K562 (cell line): ENCODE measurements around the gene TLE3. TPM values are rescaled to one million over a fixed set of nuclear protein-coding genes. Genes with fewer than 3 reads are reported as not detected.

Experiments used
- ATAC-seq: fragments of 200-7000 bp; cut with Tn5 transposase; 3 replicates; pipeline ENCODE4 v1.9.1; 2020; ENCODE audit warnings: moderate library complexity
- BruUV-seq: library from RNA; stranded (reverse); fragments of 400-500 nt; replicated peaks from 2 replicates; lab custom pipeline; 2021; lab: Mats Ljungman, UMichigan
- CTCF ChIA-PET: fragments of 300-600 bp; formaldehyde crosslinking; extraction: SDS; loops from one replicate; lab custom pipeline; 2021; ENCODE audit warnings: low intra/inter-chr PET ratio; lab: Yijun Ruan, JAX
- POLR2A ChIA-PET: fragments of 300-600, 350-650 bp; sonication (Branson Sonifier 250); formaldehyde crosslinking; extraction: SDS; loops from one replicate; lab custom pipeline; 2021; ENCODE audit warnings: antibody characterized with exemption, inconsistent platforms; lab: Yijun Ruan, JAX
- DNase-seq, 4 experiments: peaks; one replicate each; pipeline versions ENCODE4 v3.0.0 to v3.0.0-alpha.2; 2011 to 2018; ENCODE audit warnings: low spot score in 3 of 4, mixed read lengths in 3 of 4; ENCODE audit errors: extremely low read depth in 1 of 4
- FAIRE-seq: peaks from 2 replicates; lab custom pipeline; 2011; peaks lifted over from hg19 to GRCh38; lab: Jason Lieb, UNC
- H2AFZ ChIP-seq: 2 replicates; pipeline ENCODE4 v1.6.0; 2011; ENCODE audit warnings: low read depth, low read length, control low read depth, inconsistent platforms
- H3K27ac ChIP-seq: fragments of 200-600 bp; 3 replicates; pipeline ENCODE4 v1.8.0; 2011; ENCODE audit warnings: low read depth, mild to moderate bottlenecking, control low read depth, inconsistent platforms, low read length, moderate library complexity, mixed read lengths; ENCODE audit errors: extremely low read depth
- H3K27me3 ChIP-seq, 2 experiments: fragments of 300-600 bp in 1 of 2; 2 replicates in 1 of 2; 3 replicates in 1 of 2; pipeline versions ENCODE4 v1.6.0 to v1.8.0; 2011; ENCODE audit warnings: inconsistent platforms in 2 of 2, low read length in 2 of 2, mild to moderate bottlenecking in 1 of 2, mixed read lengths in 1 of 2, moderate library complexity in 1 of 2; ENCODE audit not compliant: control insufficient read depth in 2 of 2, insufficient read depth in 2 of 2
- H3K36me3 ChIP-seq: fragments of 300-600 bp; 3 replicates; pipeline ENCODE4 v1.8.0; 2011; ENCODE audit warnings: mild to moderate bottlenecking, low read length, inconsistent platforms; ENCODE audit not compliant: control insufficient read depth, insufficient read depth
- H3K4me1 ChIP-seq, 2 experiments: fragments of 200-600 bp in 1 of 2; replicated peaks in 1 of 2; 2 replicates in 1 of 2; 3 replicates in 1 of 2; pipeline versions ENCODE4 v1.5.1 to v1.8.0; 2011; ENCODE audit warnings: inconsistent platforms in 2 of 2, low read length in 2 of 2, mild to moderate bottlenecking in 1 of 2, mixed read lengths in 1 of 2, moderate library complexity in 1 of 2; ENCODE audit not compliant: control insufficient read depth in 2 of 2, insufficient read depth in 2 of 2
- H3K4me2 ChIP-seq: 2 replicates; pipeline ENCODE4 v1.6.1; 2011; ENCODE audit warnings: low read length, control low read depth, inconsistent platforms, mixed read lengths; ENCODE audit not compliant: insufficient read depth
- H3K4me3 ChIP-seq: fragments of 200-600 bp; sonication (generic), shearing (Covaris generic); 2 replicates; pipeline ENCODE4 v1.5.1; 2016; ENCODE audit warnings: control low read depth, inconsistent platforms
- H3K79me2 ChIP-seq: fragments of 200-600 bp; 3 replicates; pipeline ENCODE4 v1.8.0; 2011; ENCODE audit warnings: low read length, inconsistent platforms; ENCODE audit not compliant: control insufficient read depth, insufficient read depth
- H3K9ac ChIP-seq, 2 experiments: 2 replicates each; pipeline versions ENCODE4 v1.6.0 to v1.6.1; 2011; ENCODE audit warnings: low read depth in 2 of 2, low read length in 2 of 2, control low read depth in 1 of 2, inconsistent platforms in 1 of 2, mild to moderate bottlenecking in 1 of 2, mixed read lengths in 1 of 2; ENCODE audit not compliant: insufficient read depth in 1 of 2
- H3K9me1 ChIP-seq: one replicate; pipeline ENCODE4 v1.6.0; 2011; ENCODE audit warnings: inconsistent platforms, mild to moderate bottlenecking, low read length, moderate library complexity; ENCODE audit not compliant: control insufficient read depth, insufficient read depth
- H3K9me3 ChIP-seq: replicated peaks from 2 replicates; pipeline ENCODE4 v1.5.1; 2011; ENCODE audit warnings: low read depth, low read length, inconsistent platforms; ENCODE audit not compliant: control insufficient read depth, insufficient read depth
- H4K20me1 ChIP-seq: replicated peaks from 2 replicates; pipeline ENCODE4 v1.6.1; 2011; ENCODE audit warnings: low read length, inconsistent platforms, mixed read lengths; ENCODE audit not compliant: control insufficient read depth, insufficient read depth
- CEBPB ChIP-seq: fragments of 450-650 bp; IDR thresholded peaks from 2 replicates; pipeline ENCODE4 v1.6.1; 2016; ENCODE audit warnings: missing genetic modification characterization, missing compliant biosample characterization
- GATAD2A ChIP-seq: fragments of 450-650 bp; IDR thresholded peaks from 2 replicates; pipeline ENCODE4 v1.6.1; 2017
- ZNF408 ChIP-seq: fragments of 250-450 bp; sonication (Bioruptor Pico); IDR thresholded peaks from 2 replicates; pipeline ENCODE4 v1.4.0; 2020; ENCODE audit warnings: low read depth, mild to moderate bottlenecking, moderate library complexity
- ZNF707 ChIP-seq: fragments of 250-450 bp; sonication (Bioruptor Pico); conservative IDR thresholded peaks from 2 replicates; pipeline ENCODE4 v1.8.0; 2022; ENCODE audit warnings: inconsistent platforms, mild to moderate bottlenecking, moderate library complexity
- WGBS: fragments of 100-300 bp; shearing (Covaris generic); methylation state at CpG from one replicate; pipeline ENCODE4 v1.1.6; 2016; ENCODE audit warnings: low coverage, mixed read lengths; ENCODE audit not compliant: insufficient coverage; ENCODE audit errors: missing lambda C conversion rate; 5-methylcytosine and 5-hydroxymethylcytosine counted together
- in situ Hi-C: fragments of 300-500 bp; cut with MboI; formaldehyde crosslinking; loops from 4 replicates; pipeline ENCODE4 v1.15.0; 2018; ENCODE audit warnings: inconsistent platforms, mixed read lengths
- intact Hi-C: fragments of 100-400 bp; cut with micrococcal nuclease; formaldehyde crosslinking; loops from 2 replicates; pipeline ENCODE4 v1.14.2; 2022
- polyA plus RNA-seq, 8 experiments: library from polyadenylated mRNA; depleted of rRNA in 4 of 8; stranded (reverse) in 5 of 8; unstranded in 3 of 8; fragments of >200 nt; fragmentation: Nextera tagmentation in 2 of 8; fragmentation: Illumina TruSeq in 1 of 8; extraction: Ambion mirVana in 2 of 8; extraction: Trizol in 1 of 8; gene quantifications; 2 replicates each; pipeline versions ENCODE4 v1.2.1 to v1.2.3, GENCODE V29; 2011 to 2014; ENCODE audit warnings: inconsistent platforms in 1 of 8, missing spikeins in 1 of 8
- total RNA-seq, 7 experiments: library from RNA; depleted of rRNA in 6 of 7; stranded (reverse); fragments of >200 nt in 6 of 7; fragmentation: Illumina TruSeq in 2 of 7; extraction: Trizol in 2 of 7; gene quantifications; 2 replicates each; pipeline versions ENCODE4 v1.2.1 to v1.2.3, GENCODE V29; 2011 to 2021; ENCODE audit warnings: low replicate concordance in 1 of 7
- TF ChIP-seq, protein P1 (sequence below): fragments of 450-650 bp; conservative IDR thresholded peaks from 2 replicates; pipeline ENCODE4 v1.6.1; 2016; ENCODE audit warnings: missing genetic modification characterization, low read depth, mild to moderate bottlenecking, control low read depth, missing compliant biosample characterization

TLE3 gene
- total and polyA plus RNA-seq, 9 of the 15 experiments (the other 6 are each of a cell fraction or from before 2014, with no cell fraction given) = 1.5 to 84.2 (median 14.1) TPM

DNA sequence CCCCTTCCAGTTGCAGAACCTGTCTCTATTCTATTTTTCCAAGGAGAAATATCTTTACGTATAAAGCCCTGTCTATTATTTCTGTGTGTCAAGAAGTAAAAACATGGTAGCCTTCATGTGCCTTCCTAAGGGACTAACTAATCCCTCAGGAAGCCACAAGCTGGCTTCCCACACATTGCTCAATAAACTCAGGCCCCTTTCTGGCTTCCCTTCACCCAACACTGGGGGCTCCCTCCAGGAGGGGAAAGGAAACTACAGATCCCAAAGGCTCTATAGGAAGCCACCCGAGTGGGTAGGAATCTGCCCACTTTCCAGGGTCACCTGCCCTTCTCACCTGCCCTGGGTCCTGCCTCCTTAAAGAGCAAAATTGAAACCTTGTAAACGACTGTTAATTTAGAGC lies 4.6 kb downstream of the TLE3 start:
- H2AFZ ChIP-seq = no peak overlapping the region
- no peak for TF ChIP-seq ZNF408 (CRISPR knock-in tag)
- no peak for TF ChIP-seq GATAD2A
- TF ChIP-seq CEBPB (tag) = peak; percentile 38; the same call in 1 of the 2 replicates
- TF ChIP-seq ZNF707 = no peak
- TF ChIP-seq, protein P1, sequence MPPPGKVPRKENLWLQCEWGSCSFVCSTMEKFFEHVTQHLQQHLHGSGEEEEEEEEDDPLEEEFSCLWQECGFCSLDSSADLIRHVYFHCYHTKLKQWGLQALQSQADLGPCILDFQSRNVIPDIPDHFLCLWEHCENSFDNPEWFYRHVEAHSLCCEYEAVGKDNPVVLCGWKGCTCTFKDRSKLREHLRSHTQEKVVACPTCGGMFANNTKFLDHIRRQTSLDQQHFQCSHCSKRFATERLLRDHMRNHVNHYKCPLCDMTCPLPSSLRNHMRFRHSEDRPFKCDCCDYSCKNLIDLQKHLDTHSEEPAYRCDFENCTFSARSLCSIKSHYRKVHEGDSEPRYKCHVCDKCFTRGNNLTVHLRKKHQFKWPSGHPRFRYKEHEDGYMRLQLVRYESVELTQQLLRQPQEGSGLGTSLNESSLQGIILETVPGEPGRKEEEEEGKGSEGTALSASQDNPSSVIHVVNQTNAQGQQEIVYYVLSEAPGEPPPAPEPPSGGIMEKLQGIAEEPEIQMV (tag) = no peak
- no peak overlapping the region for H3K4me3 ChIP-seq
- in situ Hi-C loops = no loop called here
- 44% methylated on average over 3 of the region's 3 CpGs for WGBS
- H3K4me2 ChIP-seq = peak overlapping the region; percentile 37; the same call in 1 of the 2 replicates
- H3K79me2 ChIP-seq = peaks cover 90% of the 10 kb centered on the region
- no peak overlapping the region for H3K27ac ChIP-seq
- intact Hi-C loops = no loop called here
- ATAC-seq = no peak
- no peaks in the 10 kb centered on the region for H3K9me3 ChIP-seq
- no TSS peak for BruUV-seq
- H3K9me1 ChIP-seq = no peaks in the 10 kb centered on the region
- H3K27me3 ChIP-seq = no peaks in the 10 kb centered on the region
- POLR2A ChIA-PET = interaction anchor here (1.2 to 2.4 kb wide), 3 partner anchors 13 to 31 kb away, joined by 3 to 11 read pairs (median 3); no protein-coding TSS in a partner anchor
- H3K4me1 ChIP-seq = peaks cover 62 to 76% of the 10 kb centered on the region in 2 experiments
- no peak for DNase-seq
- CTCF ChIA-PET = no interaction called here
- peaks cover 40% of the 10 kb centered on the region for H4K20me1 ChIP-seq
- H3K36me3 ChIP-seq = peaks cover 65% of the 10 kb centered on the region
- FAIRE-seq = no peak
- H3K9ac ChIP-seq = peak overlapping the region in 1 of 2 experiments; percentile 10; a peak in 2 of 4 replicates
